Brain microvascular endothelial cell (primary cell): ENCODE data around the gene POR.

ENCODE experiments used
- DNase-seq: peaks from one replicate; pipeline ENCODE4 v3.0.0-alpha.2; 2020
- H3K27ac ChIP-seq: fragments of 250-450 bp; sonication (Bioruptor Pico); 2 replicates; pipeline ENCODE4 v1.5.1; 2020; ENCODE audit warnings: mild to moderate bottlenecking, moderate library complexity
- H3K27me3 ChIP-seq: fragments of 250-450 bp; sonication (Bioruptor Pico); replicated peaks from 2 replicates; pipeline ENCODE4 v1.5.1; 2020; ENCODE audit warnings: mild to moderate bottlenecking
- H3K36me3 ChIP-seq: fragments of 250-450 bp; sonication (Bioruptor Pico); replicated peaks from 2 replicates; pipeline ENCODE4 v1.5.1; 2020; ENCODE audit warnings: mild to moderate bottlenecking
- H3K4me3 ChIP-seq: 2 replicates; pipeline ENCODE4 v1.5.1; 2011; ENCODE audit warnings: low read depth, mild to moderate bottlenecking, control low read depth, low read length, moderate library complexity
- in situ Hi-C: cut with HindIII; loops from 2 replicates; pipeline ENCODE4 v1.10.0; 2017; ENCODE audit warnings: low sequenced_read_pairs, low pct_ligation_motif_present
- TF ChIP-seq, protein P1 (sequence below): IDR thresholded peaks from 2 replicates; pipeline ENCODE4 v1.5.1; 2011; ENCODE audit warnings: low read depth, mild to moderate bottlenecking, moderate library complexity, low read length, control low read depth, inconsistent platforms; ENCODE audit errors: missing control alignments

Gene POR

DNA sequence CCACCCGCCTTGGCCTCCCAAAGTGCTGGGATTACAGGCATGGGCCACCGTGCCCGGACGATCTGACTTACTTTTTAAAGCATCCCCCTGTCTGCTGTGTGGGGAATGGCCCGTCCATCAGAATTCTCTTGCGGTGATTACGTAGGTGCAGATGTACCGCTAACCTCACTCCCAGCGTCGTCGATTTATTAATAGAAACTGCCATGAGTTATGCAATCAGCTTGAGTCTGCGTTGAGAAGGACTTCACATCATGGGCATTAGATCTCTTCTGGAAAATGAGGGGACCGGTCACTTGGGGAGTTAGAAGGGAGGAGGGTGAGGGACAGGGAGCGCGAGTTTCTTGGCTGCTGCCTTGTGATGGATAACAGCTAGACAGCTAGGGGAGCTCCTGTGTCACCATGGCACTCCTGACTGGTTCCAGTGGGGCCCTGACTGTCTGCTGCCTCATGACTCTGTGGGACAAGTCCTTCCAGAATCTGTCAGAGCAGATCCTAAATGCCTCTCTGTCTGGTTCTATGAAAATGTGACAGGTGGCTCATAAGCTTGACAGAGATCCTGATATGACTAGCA lies 35.2 kb downstream of the POR start:
- TF ChIP-seq, protein P1, sequence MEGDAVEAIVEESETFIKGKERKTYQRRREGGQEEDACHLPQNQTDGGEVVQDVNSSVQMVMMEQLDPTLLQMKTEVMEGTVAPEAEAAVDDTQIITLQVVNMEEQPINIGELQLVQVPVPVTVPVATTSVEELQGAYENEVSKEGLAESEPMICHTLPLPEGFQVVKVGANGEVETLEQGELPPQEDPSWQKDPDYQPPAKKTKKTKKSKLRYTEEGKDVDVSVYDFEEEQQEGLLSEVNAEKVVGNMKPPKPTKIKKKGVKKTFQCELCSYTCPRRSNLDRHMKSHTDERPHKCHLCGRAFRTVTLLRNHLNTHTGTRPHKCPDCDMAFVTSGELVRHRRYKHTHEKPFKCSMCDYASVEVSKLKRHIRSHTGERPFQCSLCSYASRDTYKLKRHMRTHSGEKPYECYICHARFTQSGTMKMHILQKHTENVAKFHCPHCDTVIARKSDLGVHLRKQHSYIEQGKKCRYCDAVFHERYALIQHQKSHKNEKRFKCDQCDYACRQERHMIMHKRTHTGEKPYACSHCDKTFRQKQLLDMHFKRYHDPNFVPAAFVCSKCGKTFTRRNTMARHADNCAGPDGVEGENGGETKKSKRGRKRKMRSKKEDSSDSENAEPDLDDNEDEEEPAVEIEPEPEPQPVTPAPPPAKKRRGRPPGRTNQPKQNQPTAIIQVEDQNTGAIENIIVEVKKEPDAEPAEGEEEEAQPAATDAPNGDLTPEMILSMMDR, result no peak
- H3K4me3 ChIP-seq, result no peak overlapping the region
- no peaks in the 10 kb centered on the region for H3K36me3 ChIP-seq
- in situ Hi-C loops, result no loop called here
- no peaks in the 10 kb centered on the region for H3K27me3 ChIP-seq
- no peak for DNase-seq
- H3K27ac ChIP-seq, result no peak overlapping the region

DNA sequence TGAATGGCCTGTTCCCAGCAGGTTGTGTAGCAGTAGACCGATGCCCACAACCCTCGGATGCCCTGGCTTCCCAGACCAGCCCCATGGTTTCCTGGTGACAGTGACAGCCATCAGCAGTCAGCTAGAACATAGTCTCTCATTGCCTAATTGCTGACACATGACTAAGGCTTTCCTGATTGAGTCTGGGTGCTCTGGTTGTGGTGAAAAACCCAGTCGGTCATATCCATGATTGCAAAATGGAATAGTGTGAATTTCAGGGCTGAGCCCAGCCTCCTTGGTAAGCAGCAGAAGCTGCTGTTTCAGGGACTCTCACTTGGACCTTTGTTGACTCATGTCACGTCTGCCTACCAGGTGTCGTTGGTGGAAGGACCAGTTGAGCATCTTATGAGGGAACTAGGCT lies 36.6 kb downstream of the POR start:
- H3K4me3 ChIP-seq, result no peak overlapping the region
- H3K27ac ChIP-seq, result no peak overlapping the region
- peak; percentile 56 for DNase-seq
- H3K27me3 ChIP-seq, result no peaks in the 10 kb centered on the region
- H3K36me3 ChIP-seq, result peaks cover 3% of the 10 kb centered on the region
- TF ChIP-seq, protein P1, result no peak
- in situ Hi-C loops, result no loop called here

DNA sequence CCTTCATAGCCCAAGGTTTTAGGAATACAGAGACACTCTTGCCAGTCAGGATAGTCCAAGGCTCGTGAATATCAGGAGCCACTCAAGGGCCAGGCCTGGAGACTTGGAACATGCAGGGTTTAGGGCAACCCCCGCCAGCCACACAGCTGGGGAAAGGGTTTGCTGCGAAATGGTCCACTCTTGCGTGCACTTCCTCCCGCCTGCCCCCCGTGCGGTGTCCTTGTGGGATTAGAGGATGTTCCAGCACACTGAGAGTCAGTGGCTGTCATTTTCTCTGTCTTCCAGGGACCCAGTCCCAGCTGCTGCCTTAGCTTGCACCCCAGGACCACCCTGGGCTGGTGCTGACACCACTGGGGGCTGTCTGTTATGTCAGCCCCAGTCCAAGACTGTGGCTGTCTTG lies 38.5 kb downstream of the POR start:
- in situ Hi-C loops, result no loop called here
- TF ChIP-seq, protein P1, result no peak
- Histone ChIP-seq H3K4me3 (no peak overlapping the region), H3K27ac (no peak overlapping the region), H3K36me3 (peaks cover 3% of the 10 kb centered on the region), H3K27me3 (no peaks in the 10 kb centered on the region)
- DNase-seq, result no peak

DNA sequence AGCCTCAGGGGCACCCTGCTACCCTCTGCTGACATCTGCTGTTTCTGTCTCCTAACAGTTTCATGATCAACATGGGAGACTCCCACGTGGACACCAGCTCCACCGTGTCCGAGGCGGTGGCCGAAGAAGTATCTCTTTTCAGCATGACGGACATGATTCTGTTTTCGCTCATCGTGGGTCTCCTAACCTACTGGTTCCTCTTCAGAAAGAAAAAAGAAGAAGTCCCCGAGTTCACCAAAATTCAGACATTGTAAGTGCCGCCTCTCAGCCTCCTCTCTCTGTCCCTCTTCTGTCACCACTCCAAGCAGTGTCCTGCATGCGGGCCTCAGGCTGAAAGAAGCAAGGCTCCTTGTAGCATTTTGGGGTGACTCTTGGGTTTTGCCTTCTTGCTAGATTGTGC lies 39.0 kb downstream of the POR start:
- no peak overlapping the region for H3K4me3 ChIP-seq
- no peak overlapping the region for H3K27ac ChIP-seq
- H3K27me3 ChIP-seq, result no peaks in the 10 kb centered on the region
- in situ Hi-C loops, result no loop called here
- TF ChIP-seq, protein P1, result no peak
- DNase-seq, result no peak
- H3K36me3 ChIP-seq, result peaks cover 3% of the 10 kb centered on the region

DNA sequence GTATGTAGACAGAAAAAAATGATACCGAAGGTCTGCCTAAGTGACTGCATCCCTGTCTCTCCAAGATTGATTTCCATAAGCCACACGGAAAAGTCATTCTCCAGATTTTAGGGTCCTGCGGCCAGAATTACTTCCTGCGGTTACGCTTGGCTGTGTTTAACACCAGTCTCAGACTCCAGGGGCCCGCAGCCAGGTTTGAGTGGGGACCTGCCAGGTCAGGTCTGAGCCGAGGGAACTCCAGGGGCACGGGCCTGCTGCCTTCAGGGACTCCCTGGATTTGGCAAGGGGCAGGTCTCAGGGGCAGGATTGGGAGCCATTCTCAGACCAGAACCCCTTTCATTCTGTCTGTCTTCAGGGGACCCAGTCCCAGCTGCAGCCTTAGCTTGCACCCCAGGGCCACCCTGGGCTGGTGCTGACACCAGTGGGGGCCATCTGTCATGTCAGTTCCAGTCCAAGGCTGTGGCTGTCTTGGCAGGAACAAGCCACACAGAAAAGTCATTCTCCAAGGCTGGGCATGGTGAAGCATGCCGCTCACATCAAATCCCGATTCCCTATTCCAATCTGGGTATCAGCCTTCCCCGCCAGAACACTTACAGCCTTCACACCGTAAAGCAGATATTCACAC lies 40.5 kb downstream of the POR start:
- TF ChIP-seq, protein P1, result no peak
- H3K27me3 ChIP-seq, result no peaks in the 10 kb centered on the region
- in situ Hi-C loops, result no loop called here
- no peak for DNase-seq
- peak overlapping the region; percentile 36 for H3K27ac ChIP-seq
- H3K4me3 ChIP-seq, result no peak overlapping the region
- H3K36me3 ChIP-seq, result peaks cover 3% of the 10 kb centered on the region
